Measurements from ENCODE around the gene RBPMS2.

DNA sequence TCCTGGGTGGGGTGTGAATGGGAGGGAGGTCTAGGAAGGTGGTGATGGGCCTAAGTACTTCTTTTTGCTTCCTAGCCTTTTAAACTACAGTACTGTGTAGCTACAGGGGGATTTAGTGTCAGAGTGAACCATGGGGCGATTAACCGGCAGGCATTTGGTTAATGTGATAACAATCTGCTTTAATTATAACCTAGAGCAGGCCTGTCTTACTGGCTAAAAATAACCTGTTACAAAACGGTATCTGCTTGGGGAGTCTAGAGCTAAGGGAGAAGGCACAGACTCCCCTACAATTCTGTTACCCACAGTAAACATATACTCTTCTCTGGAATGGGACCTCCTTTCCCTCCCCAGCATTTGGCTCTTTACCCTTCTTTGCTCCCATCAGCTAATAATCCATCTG lies 85.4 kb downstream of the RBPMS2 start:
- TF ChIP-seq, protein P1, sequence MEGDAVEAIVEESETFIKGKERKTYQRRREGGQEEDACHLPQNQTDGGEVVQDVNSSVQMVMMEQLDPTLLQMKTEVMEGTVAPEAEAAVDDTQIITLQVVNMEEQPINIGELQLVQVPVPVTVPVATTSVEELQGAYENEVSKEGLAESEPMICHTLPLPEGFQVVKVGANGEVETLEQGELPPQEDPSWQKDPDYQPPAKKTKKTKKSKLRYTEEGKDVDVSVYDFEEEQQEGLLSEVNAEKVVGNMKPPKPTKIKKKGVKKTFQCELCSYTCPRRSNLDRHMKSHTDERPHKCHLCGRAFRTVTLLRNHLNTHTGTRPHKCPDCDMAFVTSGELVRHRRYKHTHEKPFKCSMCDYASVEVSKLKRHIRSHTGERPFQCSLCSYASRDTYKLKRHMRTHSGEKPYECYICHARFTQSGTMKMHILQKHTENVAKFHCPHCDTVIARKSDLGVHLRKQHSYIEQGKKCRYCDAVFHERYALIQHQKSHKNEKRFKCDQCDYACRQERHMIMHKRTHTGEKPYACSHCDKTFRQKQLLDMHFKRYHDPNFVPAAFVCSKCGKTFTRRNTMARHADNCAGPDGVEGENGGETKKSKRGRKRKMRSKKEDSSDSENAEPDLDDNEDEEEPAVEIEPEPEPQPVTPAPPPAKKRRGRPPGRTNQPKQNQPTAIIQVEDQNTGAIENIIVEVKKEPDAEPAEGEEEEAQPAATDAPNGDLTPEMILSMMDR (IDR thresholded peaks at IDR 0.05; ENCODE audit: low read depth, low read length, missing input control), result no peak
- TF ChIP-seq TAF1 (conservative IDR thresholded peaks at IDR 0.05), result no peak
- no peak for TF ChIP-seq ATF3 (IDR thresholded peaks at IDR 0.05)
- TF ChIP-seq YY1 (IDR thresholded peaks at IDR 0.05), result no peak
- TF ChIP-seq RAD21 (IDR thresholded peaks at IDR 0.05), result no peak
- no peak for TF ChIP-seq GABPA (IDR thresholded peaks at IDR 0.05 in 1 of 2, conservative IDR thresholded peaks at IDR 0.05 in 1 of 2)
- no peak for TF ChIP-seq SP1 (IDR thresholded peaks at IDR 0.05)
- TF ChIP-seq, protein P2, sequence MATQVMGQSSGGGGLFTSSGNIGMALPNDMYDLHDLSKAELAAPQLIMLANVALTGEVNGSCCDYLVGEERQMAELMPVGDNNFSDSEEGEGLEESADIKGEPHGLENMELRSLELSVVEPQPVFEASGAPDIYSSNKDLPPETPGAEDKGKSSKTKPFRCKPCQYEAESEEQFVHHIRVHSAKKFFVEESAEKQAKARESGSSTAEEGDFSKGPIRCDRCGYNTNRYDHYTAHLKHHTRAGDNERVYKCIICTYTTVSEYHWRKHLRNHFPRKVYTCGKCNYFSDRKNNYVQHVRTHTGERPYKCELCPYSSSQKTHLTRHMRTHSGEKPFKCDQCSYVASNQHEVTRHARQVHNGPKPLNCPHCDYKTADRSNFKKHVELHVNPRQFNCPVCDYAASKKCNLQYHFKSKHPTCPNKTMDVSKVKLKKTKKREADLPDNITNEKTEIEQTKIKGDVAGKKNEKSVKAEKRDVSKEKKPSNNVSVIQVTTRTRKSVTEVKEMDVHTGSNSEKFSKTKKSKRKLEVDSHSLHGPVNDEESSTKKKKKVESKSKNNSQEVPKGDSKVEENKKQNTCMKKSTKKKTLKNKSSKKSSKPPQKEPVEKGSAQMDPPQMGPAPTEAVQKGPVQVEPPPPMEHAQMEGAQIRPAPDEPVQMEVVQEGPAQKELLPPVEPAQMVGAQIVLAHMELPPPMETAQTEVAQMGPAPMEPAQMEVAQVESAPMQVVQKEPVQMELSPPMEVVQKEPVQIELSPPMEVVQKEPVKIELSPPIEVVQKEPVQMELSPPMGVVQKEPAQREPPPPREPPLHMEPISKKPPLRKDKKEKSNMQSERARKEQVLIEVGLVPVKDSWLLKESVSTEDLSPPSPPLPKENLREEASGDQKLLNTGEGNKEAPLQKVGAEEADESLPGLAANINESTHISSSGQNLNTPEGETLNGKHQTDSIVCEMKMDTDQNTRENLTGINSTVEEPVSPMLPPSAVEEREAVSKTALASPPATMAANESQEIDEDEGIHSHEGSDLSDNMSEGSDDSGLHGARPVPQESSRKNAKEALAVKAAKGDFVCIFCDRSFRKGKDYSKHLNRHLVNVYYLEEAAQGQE (IDR thresholded peaks at IDR 0.05), result no peak
- no peak for TF ChIP-seq HNF4G (IDR thresholded peaks at IDR 0.05)

All from liver (tissue), 3 donors.